GM12891 (cell line): ENCODE measurements around the gene UBAP1L.

ENCODE experiments used
- DNase-seq: peaks from one replicate; pipeline ENCODE4 v3.0.0; 2011; ENCODE audit warnings: low spot score; ENCODE audit not compliant: insufficient read length
- FAIRE-seq: peaks from 2 replicates; lab custom pipeline; 2011; peaks lifted over from hg19 to GRCh38; lab: Jason Lieb, UNC
- PAX5 ChIP-seq: IDR thresholded peaks from 2 replicates; pipeline ENCODE4 v1.6.1; 2011; ENCODE audit warnings: low read length, moderate library complexity, mild to moderate bottlenecking; ENCODE audit not compliant: insufficient read depth, severe bottlenecking
- POLR2A ChIP-seq: IDR thresholded peaks from 2 replicates; pipeline ENCODE4 v1.6.1; 2011; ENCODE audit warnings: low read depth, low read length, control low read depth
- POLR2AphosphoS5 ChIP-seq: IDR thresholded peaks from 2 replicates; pipeline ENCODE4 v1.6.1; 2011; ENCODE audit warnings: low read depth, low read length, control low read depth
- POU2F2 ChIP-seq: IDR thresholded peaks from 2 replicates; pipeline ENCODE4 v1.6.1; 2011; ENCODE audit warnings: low read depth, mild to moderate bottlenecking, control low read depth, low read length, moderate library complexity
- SPI1 ChIP-seq: IDR thresholded peaks from 2 replicates; pipeline ENCODE4 v1.6.1; 2011; ENCODE audit warnings: low read depth, low read length, control low read depth
- TAF1 ChIP-seq: IDR thresholded peaks from 2 replicates; pipeline ENCODE4 v1.6.1; 2011; ENCODE audit warnings: low read depth, low read length, control low read depth

UBAP1L gene

GRCh38 chr15:65056868-65057548 is 58.0 kb downstream of the UBAP1L start:
- TF ChIP-seq POLR2AphosphoS5 = no peak
- TF ChIP-seq POU2F2 = no peak
- TF ChIP-seq PAX5 = no peak
- no peak for TF ChIP-seq POLR2A
- no peak for TF ChIP-seq SPI1
- no peak for TF ChIP-seq TAF1
- no peak for DNase-seq
- FAIRE-seq = no peak

GRCh38 chr15:65056106-65056505 is 58.9 kb downstream of the UBAP1L start:
- TF ChIP-seq TAF1 = no peak
- no peak for TF ChIP-seq POLR2AphosphoS5
- TF ChIP-seq POU2F2 = no peak
- TF ChIP-seq SPI1 = no peak
- TF ChIP-seq PAX5 = no peak
- TF ChIP-seq POLR2A = no peak

GRCh38 chr15:65055201-65055870 is 59.7 kb downstream of the UBAP1L start:
- TF ChIP-seq POLR2AphosphoS5 (no peak), POU2F2 (no peak), TAF1 (no peak)
- DNase-seq (no peak), FAIRE-seq (no peak)

More at GRCh38 chr15:65056106-65056505, 58.9 kb downstream of the UBAP1L start:
- no peak for DNase-seq
- FAIRE-seq = no peak

GRCh38 chr15:65054333-65055200 is 60.4 kb downstream of the UBAP1L start:
- DNase-seq = peak; percentile 89
- peak; percentile 87 for FAIRE-seq
- TF ChIP-seq PAX5 (no peak), POLR2A (no peak), TAF1 (no peak), POU2F2 (no peak), SPI1 (no peak), POLR2AphosphoS5 (no peak)

- no peak for TF ChIP-seq SPI1
- TF ChIP-seq POLR2A = no peak
- no peak for TF ChIP-seq POLR2AphosphoS5
- no peak for TF ChIP-seq PAX5
- no peak for TF ChIP-seq TAF1
- no peak for TF ChIP-seq POU2F2
- FAIRE-seq = no peak
- no peak for DNase-seq
Measured at GRCh38 chr15:65052956-65053355, 62.0 kb downstream of the UBAP1L start.

GRCh38 chr15:65051266-65051665 is 63.7 kb downstream of the UBAP1L start:
- FAIRE-seq = no peak
- no peak for DNase-seq
- no peak for TF ChIP-seq TAF1
- no peak for TF ChIP-seq POLR2AphosphoS5
- TF ChIP-seq POLR2A = no peak
- no peak for TF ChIP-seq PAX5
- TF ChIP-seq POU2F2 = no peak
- TF ChIP-seq SPI1 = no peak

GRCh38 chr15:65050270-65050669 is 64.7 kb downstream of the UBAP1L start:
- TF ChIP-seq POLR2A (no peak), PAX5 (no peak), POLR2AphosphoS5 (no peak), POU2F2 (no peak), SPI1 (no peak), TAF1 (no peak)
- no peak for FAIRE-seq

GRCh38 chr15:65049418-65049840 is 65.6 kb downstream of the UBAP1L start:
- DNase-seq (peak; percentile 89), FAIRE-seq (peak; percentile 89)
- TF ChIP-seq POLR2A = no peak
- TF ChIP-seq SPI1 = no peak
- TF ChIP-seq POLR2AphosphoS5 = no peak
- no peak for TF ChIP-seq POU2F2
- no peak for TF ChIP-seq PAX5
- no peak for TF ChIP-seq TAF1

More at GRCh38 chr15:65050270-65050669, 64.7 kb downstream of the UBAP1L start:
- DNase-seq = no peak

GRCh38 chr15:65048241-65048640 is 66.8 kb downstream of the UBAP1L start:
- no peak for TF ChIP-seq TAF1
- TF ChIP-seq POLR2AphosphoS5 = no peak
- TF ChIP-seq PAX5 = no peak
- TF ChIP-seq SPI1 = no peak
- no peak for TF ChIP-seq POU2F2
- TF ChIP-seq POLR2A = no peak
- no peak for FAIRE-seq
- DNase-seq = no peak
